GM13977 (cell line): ENCODE results near the gene CREB5.

ENCODE experiments used
- DNase-seq: peaks from one replicate; pipeline ENCODE4 v3.0.0; 2012; ENCODE audit warnings: low spot score
- CTCF ChIP-seq: IDR thresholded peaks from 2 replicates; pipeline ENCODE4 v1.5.1; 2012; ENCODE audit warnings: mild to moderate bottlenecking, control low read depth; ENCODE audit not compliant: insufficient read depth; ENCODE audit errors: extremely low read depth, missing control alignments
- in situ Hi-C: fragments of 300-500 bp; cut with MboI; formaldehyde crosslinking; loops from one replicate; pipeline ENCODE4 v1.12.0; 2022; ENCODE audit warnings: low sequenced_read_pairs, low pct_unique_long_range_greater_than_20kb, mixed read lengths, inconsistent platforms; ENCODE audit not compliant: unreplicated experiment

Gene CREB5

DNA sequence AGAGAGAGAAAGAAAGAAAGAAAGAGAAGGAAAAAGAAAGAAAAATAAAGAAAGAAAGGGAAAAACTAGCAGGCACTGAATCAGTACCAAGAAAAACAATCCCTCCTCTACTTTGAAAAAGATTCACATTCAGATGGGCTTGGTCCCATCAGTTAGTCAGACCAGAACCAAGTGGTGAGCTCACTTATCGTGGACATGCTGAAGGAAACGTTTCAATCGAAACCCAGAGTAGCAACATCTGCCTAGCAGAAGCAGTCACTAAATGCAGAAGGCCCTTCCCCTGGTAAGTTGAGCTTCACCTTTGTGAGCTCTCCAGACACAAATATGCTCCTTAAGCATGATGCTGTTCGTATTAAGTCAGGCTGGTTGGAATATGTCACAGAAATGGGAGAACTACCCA lies 378.1 kb downstream of the CREB5 start:
- in situ Hi-C loops: no loop called here
- DNase-seq: no peak
- no peak for TF ChIP-seq CTCF

- DNase-seq: no peak
- in situ Hi-C loops: no loop called here
- TF ChIP-seq CTCF: no peak
These were observed 380.5 kb downstream of the CREB5 start for GRCh38 chr7:28792858-28793257.

- in situ Hi-C loops: no loop called here
- no peak for DNase-seq
- no peak for TF ChIP-seq CTCF
These were observed 381.2 kb downstream of the CREB5 start for GRCh38 chr7:28793381-28794085.

DNA sequence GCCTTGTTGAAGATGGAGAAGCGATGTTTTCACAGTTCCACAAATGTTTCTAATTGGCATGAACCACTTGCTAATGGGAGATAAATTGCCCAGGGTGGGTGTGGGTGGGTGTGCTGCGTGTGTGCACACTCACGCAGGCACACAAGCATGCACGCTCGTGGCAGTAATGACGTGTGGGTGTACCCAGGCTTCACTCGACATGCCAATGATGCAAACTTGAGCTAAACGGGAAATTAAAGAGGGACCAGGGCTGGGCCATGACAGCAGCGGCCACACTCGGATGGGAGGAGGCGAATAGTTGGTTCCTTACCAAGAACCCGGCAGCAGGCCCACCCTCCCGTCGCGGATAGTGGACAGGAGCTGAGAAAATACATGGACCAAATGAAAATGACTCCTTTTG lies 386.0 kb downstream of the CREB5 start:
- DNase-seq: no peak
- in situ Hi-C loops: no loop called here
- no peak for TF ChIP-seq CTCF

- no peak for DNase-seq
- no peak for TF ChIP-seq CTCF
- in situ Hi-C loops: no loop called here
These were observed 387.3 kb downstream of the CREB5 start for GRCh38 chr7:28799619-28800018.

DNA sequence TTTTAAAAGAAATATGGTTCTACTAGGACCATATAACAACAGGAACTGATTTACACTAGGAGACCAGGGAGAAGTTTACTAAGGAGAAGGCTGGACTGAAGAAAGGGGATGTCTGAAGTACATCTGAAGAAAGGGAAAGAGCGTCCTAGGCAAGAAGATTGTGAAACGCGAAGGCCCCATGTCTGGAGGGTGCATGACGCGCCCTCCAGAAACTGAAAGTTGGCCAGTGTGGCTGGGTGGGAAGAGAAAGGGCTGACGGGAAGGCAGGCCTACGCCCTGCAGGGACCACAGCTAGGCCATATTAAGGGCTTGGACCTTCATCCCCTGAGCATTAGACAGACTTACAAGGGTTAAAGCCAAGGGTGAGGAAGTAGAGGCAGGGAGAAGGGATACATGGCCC lies 387.8 kb downstream of the CREB5 start:
- no peak for DNase-seq
- in situ Hi-C loops: no loop called here
- no peak for TF ChIP-seq CTCF
